Cerebellar nuclear complex (tissue), 1 donor: ENCODE measurements around the gene ARMC7.
"Not testable (repeated sequence)": the region's sequence is repeated elsewhere in the genome, so short reads cannot be mapped to it uniquely, and the experiment has no call there.

Experiments used
- DNase-seq, 2 experiments: peaks; one replicate each; lab custom pipeline; 2025; lab: John Stamatoyannopoulos, UW

ARMC7 gene

GRCh38 chr17:75102385-75102821, 7.4 kb upstream of the ARMC7 start:
- DNase-seq, result no peak

- DNase-seq, result no peak
Measured at GRCh38 chr17:75103601-75104554, 5.9 kb upstream of the ARMC7 start.

GRCh38 chr17:75105126-75106080, 4.4 kb upstream of the ARMC7 start:
- peak; percentile 73 to 76 for DNase-seq

DNA sequence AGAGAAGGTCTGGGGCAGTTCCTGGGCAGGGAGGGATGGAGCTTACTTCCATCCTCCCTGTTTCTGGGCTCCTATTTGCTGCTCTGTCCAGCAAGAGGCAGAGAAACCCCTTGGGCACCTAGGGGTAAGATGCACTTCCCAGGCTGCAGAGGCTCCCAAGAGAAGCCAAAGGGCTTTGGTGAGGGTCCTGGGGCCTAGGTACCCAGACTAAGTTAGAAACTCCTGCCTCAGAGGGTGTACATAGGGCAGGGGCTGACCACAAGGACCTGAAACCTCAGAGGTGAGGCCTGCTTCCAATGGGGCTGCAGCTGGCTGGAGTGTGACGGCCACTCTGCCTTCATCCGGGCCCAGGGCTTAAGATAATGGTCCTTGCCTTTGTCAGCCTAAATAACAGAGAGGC, 1.6 kb upstream of the ARMC7 start:
- no peak for DNase-seq

DNA sequence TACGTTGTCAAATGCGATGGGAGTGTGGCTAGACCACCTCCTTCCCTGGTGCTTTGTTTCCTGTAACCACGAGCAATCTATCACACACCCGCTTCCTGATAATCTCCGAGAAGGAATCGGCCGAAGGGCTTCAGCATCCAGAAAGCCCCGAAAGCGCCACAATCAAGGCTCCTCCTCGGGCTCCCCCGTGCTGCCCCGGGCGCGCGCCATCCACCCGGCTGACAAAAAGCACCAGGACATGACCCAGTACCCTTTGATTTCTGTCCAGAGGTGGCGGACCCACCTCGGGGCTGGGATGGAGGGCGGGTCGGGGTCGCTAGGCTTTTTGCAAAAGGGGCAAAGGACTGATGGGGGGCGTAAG, 743 bp upstream of the ARMC7 start:
- no peak for DNase-seq

GRCh38 chr17:75110234-75110937, 617 bp downstream of the ARMC7 start:
- DNase-seq, result no peak

DNA sequence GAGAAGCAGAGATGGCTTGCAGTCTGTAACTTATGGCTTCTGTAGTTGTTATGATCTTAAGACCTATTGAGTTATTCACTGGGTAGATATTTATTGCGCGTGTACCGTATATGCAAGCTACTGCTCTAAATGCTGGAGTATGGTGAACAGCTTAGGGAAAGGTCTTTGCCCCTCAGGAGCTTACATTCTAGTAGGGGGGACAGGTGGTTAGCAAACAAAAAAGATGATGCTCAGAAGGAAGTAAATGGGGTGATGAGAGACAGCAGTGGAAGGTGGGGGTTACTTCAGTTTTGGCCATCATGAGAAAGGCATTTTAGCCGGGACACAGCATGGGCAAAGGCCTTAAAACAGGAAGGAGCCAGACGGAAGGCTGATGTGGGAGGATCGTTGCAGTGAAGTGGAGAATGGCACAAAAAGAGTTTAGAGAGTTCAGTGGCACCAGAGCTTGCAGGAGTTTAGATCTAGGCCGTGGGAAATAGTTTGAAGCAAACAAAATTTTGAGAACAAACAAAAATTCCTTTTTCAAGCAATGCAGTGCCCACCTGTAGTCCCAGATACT, 2.1 kb downstream of the ARMC7 start:
- no peak for DNase-seq

- peak; percentile 69 to 73 for DNase-seq
Measured at GRCh38 chr17:75113798-75114551, 4.2 kb downstream of the ARMC7 start.

- DNase-seq, result no peak
Measured at GRCh38 chr17:75114552-75115314, 5.0 kb downstream of the ARMC7 start.

- no peak for DNase-seq
Measured at GRCh38 chr17:75115555-75115954, 5.8 kb downstream of the ARMC7 start.

GRCh38 chr17:75116737-75117136, 7.0 kb downstream of the ARMC7 start:
- DNase-seq, result no peak

DNA sequence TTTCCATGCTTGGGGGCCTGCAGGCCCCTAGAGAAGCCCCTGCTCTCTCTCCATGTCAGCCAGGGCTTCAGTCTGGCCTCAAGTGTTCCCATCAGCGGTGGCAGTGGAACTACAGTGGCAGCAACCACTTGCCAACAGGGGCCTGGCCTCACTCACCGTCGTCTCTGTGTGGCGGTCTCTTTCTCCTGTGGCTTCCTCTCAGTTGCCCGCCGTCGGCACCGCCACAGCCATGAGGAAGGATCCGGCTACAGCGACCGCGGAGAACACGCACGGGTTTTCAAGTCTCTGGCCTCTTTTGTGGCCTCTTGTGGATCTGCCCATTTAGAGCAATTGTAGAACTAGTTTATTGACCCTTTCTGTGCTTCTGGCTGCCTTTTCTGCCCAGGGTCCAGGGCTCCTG, 8.5 kb downstream of the ARMC7 start:
- DNase-seq, result no peak

DNA sequence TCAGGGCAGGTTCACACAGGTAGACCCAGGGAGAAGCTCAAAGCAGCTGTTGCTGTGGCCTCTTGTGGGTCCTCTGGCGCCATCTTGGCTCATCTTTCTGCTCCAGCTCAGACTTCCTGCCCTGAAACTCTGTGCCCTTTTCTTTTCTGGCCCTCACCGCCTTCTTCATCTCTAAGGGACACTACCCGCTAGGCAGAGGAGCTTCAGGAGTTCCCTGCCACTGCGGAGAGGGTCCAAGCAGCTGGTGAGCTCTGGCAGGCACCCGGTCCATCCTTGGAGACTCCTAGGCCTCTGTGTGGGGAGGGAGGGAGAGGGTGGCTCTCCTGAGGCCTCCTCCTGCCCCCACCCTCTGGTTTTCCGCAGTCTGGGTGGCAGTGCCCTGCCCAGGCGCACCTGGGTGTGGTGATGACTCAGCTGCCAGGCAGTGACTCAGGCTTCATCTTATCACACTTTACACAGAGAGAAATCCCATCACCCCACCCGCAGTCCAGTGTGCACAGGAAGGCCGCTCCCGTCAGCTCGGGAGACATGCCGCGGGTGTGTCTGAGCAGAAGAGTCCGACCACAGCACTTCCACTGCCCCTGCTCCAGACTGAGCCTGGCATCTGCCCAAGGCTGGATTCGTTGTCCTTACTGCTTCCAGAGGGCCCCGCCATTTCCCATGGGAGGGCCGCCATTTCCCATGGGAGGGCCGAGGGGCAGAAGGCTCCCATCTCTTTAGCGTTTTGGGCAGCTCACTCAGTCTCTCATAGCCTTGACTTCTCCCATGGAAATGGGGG, 14.5 kb downstream of the ARMC7 start:
- no peak for DNase-seq

DNA sequence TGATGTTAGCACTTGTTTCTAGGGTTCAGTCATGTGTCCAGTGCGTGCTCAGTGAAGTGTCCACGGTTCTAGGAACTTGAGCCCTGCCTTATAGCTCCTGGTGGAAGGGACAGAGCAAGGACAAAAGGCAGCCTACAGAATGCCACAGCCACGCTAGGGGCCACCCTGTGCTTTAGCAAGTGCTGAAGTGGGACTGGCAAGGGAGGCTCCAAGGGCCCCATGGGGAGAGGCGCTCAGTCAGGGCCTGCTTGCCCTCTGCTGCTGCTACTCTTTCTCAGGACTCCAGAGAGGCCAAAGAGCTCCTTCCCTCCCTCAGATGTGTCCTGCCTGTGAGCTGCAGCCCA, 15.0 kb downstream of the ARMC7 start:
- DNase-seq, result no peak

GRCh38 chr17:75125984-75126383, 16.2 kb downstream of the ARMC7 start:
- DNase-seq, result no peak

GRCh38 chr17:75126954-75127353, 17.2 kb downstream of the ARMC7 start:
- DNase-seq, result no peak

GRCh38 chr17:75127936-75128335, 18.2 kb downstream of the ARMC7 start:
- not testable (repeated sequence) for DNase-seq

DNA sequence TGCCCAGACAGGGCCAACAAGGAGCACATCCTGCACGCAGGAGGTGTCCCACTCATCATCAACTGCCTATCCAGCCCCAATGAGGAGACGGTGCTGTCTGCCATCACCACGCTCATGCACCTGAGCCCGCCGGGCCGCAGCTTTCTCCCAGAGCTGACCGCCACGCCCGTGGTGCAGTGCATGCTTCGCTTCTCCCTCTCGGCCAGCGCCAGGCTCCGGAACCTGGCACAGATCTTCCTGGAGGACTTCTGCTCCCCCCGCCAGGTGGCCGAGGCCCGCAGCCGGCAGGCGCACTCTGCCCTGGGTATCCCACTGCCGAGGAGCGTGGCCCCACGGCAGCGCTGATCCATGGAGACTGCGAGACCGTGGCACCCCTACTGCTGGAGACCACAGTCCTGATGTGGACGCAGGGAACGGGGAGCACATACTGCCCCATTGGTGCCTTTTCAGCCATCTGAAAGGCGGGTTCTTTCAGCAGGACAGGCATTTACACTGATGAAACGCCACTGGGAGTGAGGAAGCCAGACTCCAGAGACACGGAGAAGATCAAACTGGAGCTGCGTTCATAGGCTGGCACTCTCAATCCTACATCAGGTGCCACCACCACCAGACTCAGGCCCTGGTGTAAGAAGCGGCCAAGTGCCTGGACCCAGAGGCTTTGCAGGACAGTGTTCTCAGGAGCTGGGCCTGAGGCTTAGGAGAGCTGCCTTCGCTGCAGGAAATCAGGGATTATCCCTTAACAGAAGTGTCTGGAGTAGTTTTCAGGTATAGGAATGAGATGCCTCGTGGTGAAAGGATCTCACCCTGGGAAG, 19.1 kb downstream of the ARMC7 start:
- peak in 1 of 2 experiments; percentile 53 for DNase-seq

GRCh38 chr17:75129576-75129975, 19.8 kb downstream of the ARMC7 start:
- DNase-seq, result no peak
